Activated CD8-positive, alpha-beta T cell treated with anti-CD3 and anti-CD28 coated beads for 36 hours (primary cell): ENCODE data around the gene GJB5. TPM values are rescaled to one million over a fixed set of nuclear protein-coding genes. Genes with fewer than 3 reads are reported as not detected.

Source experiments
- ATAC-seq: fragments of 200-7000 bp; cut with Tn5 transposase; one replicate; pipeline ENCODE4 v1.10.0; 2021; ENCODE audit warnings: mild to moderate bottlenecking, moderate library complexity
- CTCF ChIA-PET: fragments of 350-600 bp; sonication (Branson Sonifier 250); formaldehyde crosslinking; loops from one replicate; lab custom pipeline; 2021; ENCODE audit warnings: antibody characterized with exemption; lab: Charles Lee
- POLR2A ChIA-PET: fragments of 350-600 bp; sonication (Branson Sonifier 250); formaldehyde crosslinking; loops from one replicate; lab custom pipeline; 2021; ENCODE audit warnings: antibody characterized with exemption; lab: Charles Lee
- DNase-seq: peaks from one replicate; pipeline ENCODE4 v3.0.0-alpha.2; 2020
- H3K27ac Mint-ChIP-seq: one replicate; pipeline ENCODE4 v1.8.0; 2021; ENCODE audit warnings: mild to moderate bottlenecking, mixed read lengths
- H3K27me3 Mint-ChIP-seq: one replicate; pipeline ENCODE4 v1.8.0; 2021; ENCODE audit warnings: mixed read lengths
- H3K36me3 Mint-ChIP-seq: one replicate; pipeline ENCODE4 v1.8.0; 2021; ENCODE audit warnings: low read depth, mixed read lengths
- H3K4me1 Mint-ChIP-seq: one replicate; pipeline ENCODE4 v1.8.0; 2021; ENCODE audit warnings: low read depth, mixed read lengths
- H3K4me3 Mint-ChIP-seq: one replicate; pipeline ENCODE4 v1.8.0; 2021; ENCODE audit warnings: mild to moderate bottlenecking, moderate library complexity, mixed read lengths
- H3K9me3 Mint-ChIP-seq: one replicate; pipeline ENCODE4 v1.8.0; 2021; ENCODE audit warnings: mixed read lengths
- CTCF ChIP-seq: fragments of 200-600 bp; IDR thresholded peaks from one replicate; pipeline ENCODE4 v1.8.0; 2022; ENCODE audit warnings: antibody characterized with exemption, mild to moderate bottlenecking
- intact Hi-C: fragments of 100-400 bp; cut with micrococcal nuclease; formaldehyde crosslinking; loops from one replicate; pipeline ENCODE4 v1.10.0; 2022
- total RNA-seq, 2 experiments: library from RNA; stranded (reverse); gene quantifications; one replicate each; pipeline ENCODE4 v1.2.3, GENCODE V29; 2021

The GJB5 gene
- total RNA-seq, 2 experiments from 2014 or later, result not detected

DNA sequence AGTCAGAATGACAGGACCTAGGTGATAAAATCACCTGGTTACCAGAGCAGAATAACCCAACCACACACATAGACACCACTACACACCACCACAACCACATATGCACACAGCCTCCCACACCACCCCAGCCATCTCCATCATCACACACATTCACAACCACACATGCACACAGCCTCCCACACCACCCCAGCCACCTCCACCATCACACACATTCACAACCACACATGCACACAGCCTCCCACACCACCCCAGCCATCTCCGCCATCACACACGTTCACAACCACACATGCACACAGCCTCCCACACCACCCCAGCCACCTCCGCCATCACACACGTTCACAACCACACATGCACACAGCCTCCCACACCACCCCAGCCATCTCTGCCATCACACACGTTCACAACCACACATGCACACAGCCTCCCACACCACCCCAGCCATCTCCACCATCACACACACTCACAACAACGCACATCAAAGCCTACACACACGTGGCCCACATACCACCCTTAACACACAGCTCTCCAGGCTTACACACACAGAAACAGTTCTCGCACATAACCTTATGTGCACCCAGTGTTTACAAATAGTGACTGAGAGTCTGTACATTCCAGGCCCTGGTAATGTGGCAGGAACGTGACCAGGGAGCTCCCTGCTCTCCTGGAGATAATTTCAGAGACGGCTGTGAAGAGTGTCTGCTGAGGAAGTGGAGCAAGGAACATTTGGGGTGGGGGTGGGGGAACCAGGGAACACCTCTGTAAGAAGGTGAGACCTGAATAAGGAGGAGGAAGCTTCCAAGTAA lies 22.9 kb downstream of the GJB5 start:
- TF ChIP-seq CTCF, result no peak
- Mint-ChIP-seq H3K9me3 (no peaks in the 10 kb centered on the region), H3K27me3 (peaks cover 26% of the 10 kb centered on the region), H3K36me3 (no peaks in the 10 kb centered on the region), H3K4me1 (peaks cover 2% of the 10 kb centered on the region), H3K4me3 (no peak overlapping the region), H3K27ac (no peak overlapping the region)
- CTCF ChIA-PET, result interaction anchor here (2.6 kb wide), 1 partner anchor 75 kb away, joined by 11 read pairs; no protein-coding TSS in a partner anchor
- intact Hi-C loops, result no loop called here
- POLR2A ChIA-PET, result no interaction called here
- ATAC-seq, result no peak
- DNase-seq, result no peak

- Mint-ChIP-seq H3K36me3 (no peaks in the 10 kb centered on the region), H3K4me1 (peaks cover 2% of the 10 kb centered on the region), H3K27ac (no peak overlapping the region), H3K4me3 (no peak overlapping the region), H3K27me3 (peaks cover 30% of the 10 kb centered on the region), H3K9me3 (no peaks in the 10 kb centered on the region)
- TF ChIP-seq CTCF, result no peak
- DNase-seq, result no peak
- intact Hi-C loops, result no loop called here
- ChIA-PET POLR2A (no interaction called here), CTCF (interaction anchor here (2.6 kb wide), 1 partner anchor 74 kb away, joined by 11 read pairs; no protein-coding TSS in a partner anchor)
- no peak for ATAC-seq
Measured at GRCh38 chr1:34778381-34778780, 23.5 kb downstream of the GJB5 start.

GRCh38 chr1:34779005-34779404 lies 24.2 kb downstream of the GJB5 start:
- H3K27ac Mint-ChIP-seq, result no peak overlapping the region
- intact Hi-C loops, result no loop called here
- DNase-seq (no peak), ATAC-seq (no peak)
- no peak overlapping the region for H3K4me3 Mint-ChIP-seq
- peaks cover 32% of the 10 kb centered on the region for H3K27me3 Mint-ChIP-seq
- H3K4me1 Mint-ChIP-seq, result peaks cover 2% of the 10 kb centered on the region
- no peak for TF ChIP-seq CTCF
- H3K36me3 Mint-ChIP-seq, result no peaks in the 10 kb centered on the region
- ChIA-PET CTCF (interaction anchor here (2.6 kb wide), 1 partner anchor 74 kb away, joined by 11 read pairs; no protein-coding TSS in a partner anchor), POLR2A (no interaction called here)
- H3K9me3 Mint-ChIP-seq, result no peaks in the 10 kb centered on the region

- ChIA-PET CTCF (interaction anchor here (2.6 kb wide), 1 partner anchor 73 kb away, joined by 11 read pairs; no protein-coding TSS in a partner anchor), POLR2A (no interaction called here)
- Mint-ChIP-seq H3K27ac (no peak overlapping the region), H3K4me1 (peaks cover 2% of the 10 kb centered on the region), H3K36me3 (no peaks in the 10 kb centered on the region), H3K9me3 (no peaks in the 10 kb centered on the region), H3K4me3 (no peak overlapping the region), H3K27me3 (peaks cover 33% of the 10 kb centered on the region)
- intact Hi-C loops, result no loop called here
- TF ChIP-seq CTCF, result no peak
- DNase-seq (no peak), ATAC-seq (no peak)
Measured at GRCh38 chr1:34779526-34779925, 24.7 kb downstream of the GJB5 start.

GRCh38 chr1:34779962-34780361 lies 25.1 kb downstream of the GJB5 start:
- Mint-ChIP-seq H3K27me3 (peaks cover 35% of the 10 kb centered on the region), H3K36me3 (no peaks in the 10 kb centered on the region), H3K27ac (no peak overlapping the region), H3K4me1 (peaks cover 2% of the 10 kb centered on the region), H3K4me3 (no peak overlapping the region), H3K9me3 (no peaks in the 10 kb centered on the region)
- ChIA-PET POLR2A (interaction anchor here (1.1 kb wide), 1 partner anchor 15 kb away, joined by 3 read pairs; no protein-coding TSS in a partner anchor), CTCF (interaction anchor here (2.6 kb wide), 1 partner anchor 73 kb away, joined by 11 read pairs; no protein-coding TSS in a partner anchor)
- DNase-seq (no peak), ATAC-seq (no peak)
- no peak for TF ChIP-seq CTCF
- intact Hi-C loops, result no loop called here
